DND-41 (cell line): Measurements from ENCODE around the gene VPS8.

Experiments used
- EZH2 ChIP-seq: IDR thresholded peaks from 3 replicates; pipeline ENCODE4 v1.6.1; 2012; ENCODE audit warnings: borderline replicate concordance, low read depth, mild to moderate bottlenecking, moderate library complexity, low read length, inconsistent platforms; ENCODE audit not compliant: severe bottlenecking
- TF ChIP-seq, protein P1 (sequence below): IDR thresholded peaks from 2 replicates; pipeline ENCODE4 v1.5.1; 2012; ENCODE audit warnings: borderline replicate concordance, low read length, moderate library complexity, mild to moderate bottlenecking; ENCODE audit not compliant: poor library complexity, severe bottlenecking; ENCODE audit errors: extremely low read depth

DNA sequence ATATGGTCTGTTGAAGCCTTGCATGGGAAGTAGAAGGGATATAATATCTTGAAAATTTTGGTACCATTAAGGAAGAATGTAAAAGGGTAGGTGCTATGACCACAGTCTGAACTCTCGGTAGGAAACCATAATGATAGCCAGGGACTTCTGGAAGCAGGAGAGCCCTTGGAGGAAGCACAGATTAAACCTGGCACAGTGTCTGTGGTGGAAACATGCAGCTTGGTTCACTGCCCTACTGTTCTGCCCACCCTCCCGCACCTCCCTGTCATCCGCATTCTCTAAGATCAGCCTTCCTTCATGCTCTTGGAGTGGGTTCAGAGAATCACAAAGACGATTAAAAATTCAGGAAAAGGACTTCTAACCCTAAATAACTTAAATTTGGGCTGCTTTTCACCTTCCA lies 20.9 kb downstream of the VPS8 start:
- TF ChIP-seq, protein P1, sequence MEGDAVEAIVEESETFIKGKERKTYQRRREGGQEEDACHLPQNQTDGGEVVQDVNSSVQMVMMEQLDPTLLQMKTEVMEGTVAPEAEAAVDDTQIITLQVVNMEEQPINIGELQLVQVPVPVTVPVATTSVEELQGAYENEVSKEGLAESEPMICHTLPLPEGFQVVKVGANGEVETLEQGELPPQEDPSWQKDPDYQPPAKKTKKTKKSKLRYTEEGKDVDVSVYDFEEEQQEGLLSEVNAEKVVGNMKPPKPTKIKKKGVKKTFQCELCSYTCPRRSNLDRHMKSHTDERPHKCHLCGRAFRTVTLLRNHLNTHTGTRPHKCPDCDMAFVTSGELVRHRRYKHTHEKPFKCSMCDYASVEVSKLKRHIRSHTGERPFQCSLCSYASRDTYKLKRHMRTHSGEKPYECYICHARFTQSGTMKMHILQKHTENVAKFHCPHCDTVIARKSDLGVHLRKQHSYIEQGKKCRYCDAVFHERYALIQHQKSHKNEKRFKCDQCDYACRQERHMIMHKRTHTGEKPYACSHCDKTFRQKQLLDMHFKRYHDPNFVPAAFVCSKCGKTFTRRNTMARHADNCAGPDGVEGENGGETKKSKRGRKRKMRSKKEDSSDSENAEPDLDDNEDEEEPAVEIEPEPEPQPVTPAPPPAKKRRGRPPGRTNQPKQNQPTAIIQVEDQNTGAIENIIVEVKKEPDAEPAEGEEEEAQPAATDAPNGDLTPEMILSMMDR: no peak
- TF ChIP-seq EZH2: no peak
